Measurements from ENCODE around the gene JADE3.

DNA sequence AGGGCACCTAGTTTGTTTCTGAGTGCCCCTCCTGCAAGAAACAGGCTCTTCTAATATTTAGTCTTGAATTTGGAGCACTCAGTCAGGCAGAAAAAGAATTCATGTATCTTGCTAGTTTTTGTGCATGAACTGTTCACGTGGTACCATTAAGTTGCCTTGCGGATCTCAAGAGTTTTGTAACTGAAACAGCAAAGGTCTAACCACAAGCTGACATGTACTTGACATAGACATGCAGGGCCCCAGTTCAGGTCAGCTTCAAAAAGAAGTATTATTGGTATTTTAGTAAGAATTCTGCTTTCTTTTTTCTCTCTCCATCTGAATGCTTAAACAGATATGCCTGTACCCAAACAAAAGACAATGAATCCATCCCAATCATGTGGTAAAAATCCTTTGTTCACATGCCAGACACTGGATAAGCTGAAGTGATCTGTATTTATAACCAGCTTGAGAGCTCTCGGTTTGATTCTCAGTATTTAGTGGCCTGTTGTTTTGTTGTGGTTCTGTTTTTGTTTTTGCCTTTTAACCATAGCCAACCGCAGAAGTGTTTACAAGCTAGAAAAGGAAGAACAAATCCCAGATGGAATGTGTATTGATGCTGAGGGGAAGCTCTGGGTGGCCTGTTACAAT, 179.0 kb downstream of the JADE3 start:
- TF ChIP-seq, protein P1, sequence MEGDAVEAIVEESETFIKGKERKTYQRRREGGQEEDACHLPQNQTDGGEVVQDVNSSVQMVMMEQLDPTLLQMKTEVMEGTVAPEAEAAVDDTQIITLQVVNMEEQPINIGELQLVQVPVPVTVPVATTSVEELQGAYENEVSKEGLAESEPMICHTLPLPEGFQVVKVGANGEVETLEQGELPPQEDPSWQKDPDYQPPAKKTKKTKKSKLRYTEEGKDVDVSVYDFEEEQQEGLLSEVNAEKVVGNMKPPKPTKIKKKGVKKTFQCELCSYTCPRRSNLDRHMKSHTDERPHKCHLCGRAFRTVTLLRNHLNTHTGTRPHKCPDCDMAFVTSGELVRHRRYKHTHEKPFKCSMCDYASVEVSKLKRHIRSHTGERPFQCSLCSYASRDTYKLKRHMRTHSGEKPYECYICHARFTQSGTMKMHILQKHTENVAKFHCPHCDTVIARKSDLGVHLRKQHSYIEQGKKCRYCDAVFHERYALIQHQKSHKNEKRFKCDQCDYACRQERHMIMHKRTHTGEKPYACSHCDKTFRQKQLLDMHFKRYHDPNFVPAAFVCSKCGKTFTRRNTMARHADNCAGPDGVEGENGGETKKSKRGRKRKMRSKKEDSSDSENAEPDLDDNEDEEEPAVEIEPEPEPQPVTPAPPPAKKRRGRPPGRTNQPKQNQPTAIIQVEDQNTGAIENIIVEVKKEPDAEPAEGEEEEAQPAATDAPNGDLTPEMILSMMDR (IDR thresholded peaks at IDR 0.05), result no peak
- TF ChIP-seq POLR2A (IDR thresholded peaks at IDR 0.05), result no peak

Measured in esophagus squamous epithelium (tissue), 4 donors.